Hematopoietic multipotent progenitor cell treated with erythropoietin and hydrocortisone succinate and interleukin-3 and kit ligand, for 8 days (in vitro differentiated cells): ENCODE results near the gene TMEM62.

ENCODE experiments used
- DNase-seq: peaks from one replicate; pipeline ENCODE4 v3.0.0-alpha.2; 2015

Gene TMEM62

DNA sequence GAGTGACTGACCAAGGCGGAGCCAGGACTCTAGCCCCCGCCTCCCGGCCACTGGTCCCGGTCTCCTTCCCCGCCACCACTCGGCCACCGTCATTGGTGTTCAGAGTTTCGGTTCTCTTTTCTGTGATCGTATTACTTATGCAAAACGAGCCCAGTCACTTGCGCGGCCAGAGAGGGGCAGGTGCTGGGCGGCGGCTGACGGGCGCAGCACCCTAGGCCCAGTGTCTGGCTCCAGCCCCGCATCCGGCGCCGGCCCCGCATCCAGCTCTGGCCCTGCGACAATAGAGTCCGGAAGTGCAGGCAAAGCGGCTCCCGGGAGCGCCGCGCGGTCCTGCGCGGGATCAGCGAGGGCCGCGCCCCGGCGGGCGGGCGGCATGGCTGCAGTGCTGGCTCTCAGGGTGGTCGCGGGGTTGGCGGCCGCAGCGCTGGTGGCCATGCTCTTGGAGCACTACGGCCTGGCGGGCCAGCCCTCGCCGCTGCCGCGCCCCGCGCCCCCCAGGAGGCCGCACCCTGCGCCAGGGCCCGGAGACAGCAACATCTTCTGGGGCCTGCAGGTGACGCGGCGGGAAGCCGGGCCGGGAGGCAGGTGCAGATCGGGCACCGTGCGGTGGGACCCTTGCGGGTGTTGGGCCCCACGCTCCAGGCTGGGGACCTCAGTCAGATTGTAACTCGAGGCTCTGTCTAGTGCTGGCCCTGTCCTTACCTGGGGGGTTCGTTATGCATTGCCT, at the start of gene TMEM62:
Gene TMEM62, plus strand, starts transcription at position 157 of the 727 bp plus-strand sequence. Its CDS starts 217 bp downstream, at position 374.
- DNase-seq: peak; percentile 77

DNA sequence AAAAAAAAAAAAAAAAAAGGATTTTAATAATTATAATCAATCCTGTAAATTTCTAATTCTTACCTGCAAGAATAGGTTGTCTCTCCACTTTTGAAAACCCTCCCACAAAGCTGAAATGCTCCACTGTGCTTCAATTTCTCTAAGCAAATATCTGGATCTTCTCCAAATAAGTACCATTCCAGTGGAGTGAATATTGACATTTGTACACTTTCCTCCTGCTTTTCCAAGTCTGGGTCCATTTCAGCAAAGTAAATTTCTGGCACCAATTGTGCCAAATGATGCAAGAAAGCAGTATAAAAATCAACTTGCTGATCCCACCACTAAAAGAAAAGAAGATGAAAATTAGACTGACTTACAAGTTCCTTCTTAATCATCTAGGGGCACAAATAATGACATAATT, 47.5 kb upstream of the TMEM62 start:
- no peak for DNase-seq

DNA sequence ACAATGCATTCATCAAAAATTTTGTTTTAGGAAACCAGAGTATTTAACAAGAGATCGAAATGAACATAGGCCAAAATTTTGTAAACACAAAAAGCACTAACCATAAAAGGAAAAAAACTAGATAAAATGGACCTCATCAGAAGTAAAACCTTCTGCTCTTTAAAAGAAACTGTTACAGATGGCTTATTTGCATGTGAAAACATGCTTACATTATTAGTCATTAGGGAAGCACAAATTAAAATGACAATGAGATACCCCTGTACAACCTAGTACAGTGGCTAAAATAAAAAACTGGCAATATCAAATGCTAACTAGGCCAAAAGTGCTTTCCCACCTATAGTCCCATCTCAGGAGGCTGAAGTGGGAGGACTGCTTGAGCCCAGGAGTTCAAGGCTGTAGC, 46.8 kb upstream of the TMEM62 start:
- no peak for DNase-seq

DNA sequence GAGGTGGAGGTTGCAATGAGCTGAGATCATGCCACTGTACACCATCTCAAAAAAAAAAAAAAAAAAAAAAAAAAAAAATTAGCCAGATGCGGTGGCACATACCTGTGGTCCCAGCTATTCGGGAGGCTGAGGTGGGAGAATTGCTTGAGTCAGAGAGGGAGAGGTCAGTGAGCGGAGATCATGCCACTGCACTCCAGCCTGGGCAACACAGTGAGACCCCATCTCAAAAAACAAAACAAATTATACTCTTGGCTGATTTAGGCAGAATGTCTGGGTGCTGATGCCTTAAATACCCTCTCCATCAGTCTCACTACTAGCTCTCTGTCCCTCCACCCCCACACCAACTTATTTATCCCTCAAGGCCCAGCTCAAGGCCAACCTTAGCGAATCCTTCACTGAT, 41.5 kb upstream of the TMEM62 start:
- no peak for DNase-seq

DNA sequence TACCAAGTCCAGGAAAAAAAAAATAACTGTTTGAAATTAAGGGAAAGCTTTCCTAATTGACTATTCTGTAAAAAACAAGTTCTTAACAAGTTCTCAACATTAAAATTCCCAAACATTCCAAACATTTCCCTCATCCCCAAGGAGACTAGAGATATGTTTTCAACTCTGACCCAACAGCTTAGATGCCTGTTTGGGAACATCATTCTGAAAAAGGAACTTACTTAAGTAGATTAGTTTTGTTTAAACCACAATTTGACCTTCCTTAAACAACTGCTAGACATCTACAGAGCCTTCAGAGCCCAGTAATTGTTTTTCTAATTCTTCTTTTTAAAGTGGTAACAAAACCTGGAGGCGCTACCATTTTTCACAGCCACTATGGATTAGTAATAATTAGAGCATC, 40.4 kb upstream of the TMEM62 start:
- peak; percentile 23 for DNase-seq

DNA sequence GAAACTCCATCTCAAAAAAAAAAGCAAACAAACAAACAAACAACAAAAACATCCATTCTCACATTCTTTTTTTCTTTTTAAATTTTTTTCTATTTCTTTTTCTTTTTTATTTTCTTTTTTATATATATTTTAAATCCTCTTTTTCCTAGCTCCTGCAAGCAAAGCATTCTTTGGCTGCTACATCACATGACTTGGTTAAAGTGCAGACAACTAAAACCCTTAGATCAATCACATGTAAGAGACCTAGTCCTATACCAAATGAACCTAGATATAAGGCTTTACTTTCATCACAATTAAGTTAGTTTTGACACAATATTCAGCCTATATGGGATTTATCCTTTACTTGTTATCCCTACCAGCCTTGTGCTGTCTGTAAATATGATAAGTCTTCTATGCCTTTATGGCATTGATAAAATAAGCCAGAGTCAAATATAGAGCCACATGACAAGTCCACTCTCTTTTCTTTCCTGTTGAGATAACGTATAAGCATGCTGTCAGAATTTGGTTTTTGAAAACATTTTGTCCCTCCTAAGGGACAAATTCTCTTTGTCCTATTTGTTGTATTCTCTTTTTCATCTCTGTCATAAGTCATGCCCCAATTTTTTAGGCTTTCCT, 38.9 kb upstream of the TMEM62 start:
- peak; percentile 94 for DNase-seq

DNA sequence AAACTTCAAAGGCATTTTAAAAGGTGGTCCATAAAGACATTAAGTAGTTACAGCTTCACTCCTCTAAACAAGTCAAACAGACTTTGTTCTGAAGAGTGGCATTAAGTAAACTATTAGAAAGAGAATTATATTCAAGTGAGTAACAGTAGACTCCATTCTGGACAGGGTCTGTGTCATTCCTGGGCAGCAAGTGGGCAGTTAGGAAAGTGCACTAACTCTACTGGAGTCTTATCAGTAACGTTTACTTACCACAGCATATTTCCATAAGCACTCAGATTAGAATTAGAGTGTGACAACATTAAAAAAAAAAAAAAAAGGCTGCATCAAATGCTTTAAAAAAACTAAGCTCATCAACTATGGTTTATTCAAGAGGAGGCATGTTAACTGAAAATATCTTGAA, 38.1 kb upstream of the TMEM62 start:
- peak; percentile 88 for DNase-seq

DNA sequence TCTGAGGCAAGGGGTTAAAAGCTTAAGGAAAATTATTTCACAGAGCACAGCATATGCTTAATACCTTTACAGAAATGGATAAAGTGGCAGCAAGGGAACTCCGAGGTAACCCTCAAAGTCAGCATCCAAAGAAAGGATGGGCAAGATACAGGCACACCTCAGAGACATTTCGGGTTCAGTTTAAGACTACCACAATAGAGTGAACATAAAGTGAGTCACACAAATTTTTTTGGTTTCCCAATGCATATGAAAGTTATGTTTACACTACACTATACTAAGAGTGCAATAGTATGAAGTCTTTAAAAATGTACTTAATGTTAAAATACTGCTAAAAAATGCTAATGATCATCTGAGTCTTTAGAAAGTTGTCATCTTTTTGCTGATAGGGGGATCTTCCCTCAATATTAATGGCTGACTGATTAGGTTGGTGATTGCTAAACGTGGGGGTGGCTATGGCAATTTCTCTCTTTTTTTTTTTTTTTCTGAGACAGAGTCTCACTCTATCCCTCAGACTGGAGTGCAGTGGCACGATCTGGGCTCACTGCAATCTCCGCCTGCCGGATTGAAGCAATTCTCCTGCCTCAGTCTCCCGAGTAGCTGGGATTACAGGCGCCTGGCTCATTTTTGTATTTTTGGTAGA, 37.6 kb upstream of the TMEM62 start:
- DNase-seq: no peak

DNA sequence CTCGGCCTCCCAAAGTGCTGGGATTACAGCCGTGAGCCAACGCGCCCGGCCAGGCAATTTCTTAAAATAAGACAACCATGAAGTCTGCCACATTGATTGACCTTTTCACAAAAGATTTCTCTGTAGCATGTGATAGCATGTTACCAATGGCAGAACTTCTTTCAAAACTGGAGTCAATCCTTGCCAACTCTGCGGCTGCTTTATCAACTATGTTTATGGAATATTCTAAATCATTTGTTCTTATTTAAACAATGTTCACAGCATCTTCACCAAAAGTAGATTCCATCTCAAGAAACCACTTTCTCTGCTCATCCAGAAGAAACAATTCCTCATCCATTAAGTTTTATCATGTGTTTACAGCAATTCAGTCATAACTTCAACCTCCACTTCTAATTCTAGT, 37.0 kb upstream of the TMEM62 start:
- DNase-seq: no peak

DNA sequence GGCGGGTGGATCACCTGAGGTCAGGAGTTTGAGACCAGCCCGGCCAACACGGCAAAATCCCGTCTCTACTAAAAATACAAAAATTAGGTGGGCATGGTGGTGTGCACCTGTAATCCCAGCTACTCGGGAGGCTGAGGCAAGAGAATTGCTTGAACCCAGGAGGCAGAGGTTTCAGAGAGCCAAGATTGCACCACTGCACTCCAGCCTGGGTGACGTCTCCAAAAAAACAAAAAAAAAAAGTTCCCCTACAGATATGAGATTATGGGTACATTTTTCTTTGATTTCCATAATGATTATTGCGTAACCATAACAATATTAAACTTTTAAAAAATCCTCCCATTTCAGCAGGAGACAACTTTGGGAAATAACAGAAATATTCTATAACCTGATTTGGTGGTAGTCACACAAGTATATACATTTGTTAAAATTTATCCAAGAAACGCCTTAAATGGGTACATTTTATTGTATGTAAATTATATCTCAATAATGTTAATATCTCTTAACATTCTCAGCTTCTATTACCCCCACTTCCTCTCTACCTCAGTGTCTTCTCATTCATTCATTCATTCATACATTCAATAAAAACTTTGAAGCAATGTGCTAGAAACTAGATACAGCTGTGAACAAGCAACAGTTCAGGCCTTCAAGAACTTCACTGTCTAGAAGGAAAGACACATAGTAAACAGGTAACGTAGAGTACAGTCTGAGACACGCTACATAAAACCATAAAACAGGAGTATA, 34.1 kb upstream of the TMEM62 start:
- no peak for DNase-seq

DNA sequence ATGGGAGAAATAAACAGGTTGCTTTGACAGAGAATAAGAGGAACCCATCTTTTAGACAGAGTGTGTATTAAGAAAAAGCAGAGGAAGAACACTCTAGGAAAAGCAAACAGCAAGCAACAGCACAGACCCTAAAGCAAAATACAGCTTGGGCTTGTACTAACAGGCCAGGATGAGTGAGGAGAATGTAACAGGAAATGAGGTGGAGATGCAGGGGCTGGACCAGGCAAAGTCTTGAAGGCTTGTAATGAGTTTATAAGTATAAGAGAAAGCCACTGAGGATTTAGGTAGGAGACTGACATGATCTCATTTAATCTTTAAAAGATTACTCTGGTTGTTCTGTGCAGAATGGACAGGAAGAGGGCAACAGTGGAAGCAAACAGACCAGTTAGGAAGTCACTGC, 32.4 kb upstream of the TMEM62 start:
- DNase-seq: no peak

DNA sequence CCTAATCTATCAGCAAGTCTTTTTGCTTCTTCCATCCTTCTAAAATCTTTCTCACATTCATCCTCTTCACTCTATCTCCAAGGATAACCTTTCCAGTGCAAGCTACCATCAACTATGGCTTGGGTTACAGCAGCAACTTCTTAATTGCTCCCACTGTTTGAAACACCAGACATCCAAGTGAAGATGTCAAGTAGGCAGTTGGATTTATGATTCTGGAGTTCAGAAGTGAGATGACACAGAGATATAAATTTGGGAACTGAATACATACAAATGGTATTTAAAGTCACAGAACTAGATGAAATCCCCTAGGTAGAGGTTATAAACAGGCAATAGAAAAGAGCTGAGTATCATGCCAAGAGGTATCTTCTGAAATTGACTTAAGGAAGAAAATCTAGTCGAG, 31.2 kb upstream of the TMEM62 start:
- no peak for DNase-seq

DNA sequence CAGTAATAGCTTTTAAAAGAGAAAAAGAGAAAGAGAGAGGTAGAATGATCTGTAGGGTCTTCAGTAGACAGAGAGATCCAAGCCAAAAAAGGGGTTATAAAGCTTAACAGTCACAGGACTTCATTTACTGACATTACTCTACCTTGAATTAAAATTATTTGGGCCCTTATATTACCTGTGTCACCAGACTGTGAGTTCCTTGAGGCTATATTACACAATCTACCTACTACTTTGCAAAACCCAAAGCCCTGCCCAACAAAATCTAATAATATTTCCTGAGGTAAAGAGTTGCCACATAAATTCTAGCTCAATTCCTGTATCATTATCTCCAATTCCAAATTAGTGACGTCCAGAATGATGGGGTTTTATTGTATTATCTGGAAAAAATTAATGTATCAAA, 29.5 kb upstream of the TMEM62 start:
- no peak for DNase-seq

DNA sequence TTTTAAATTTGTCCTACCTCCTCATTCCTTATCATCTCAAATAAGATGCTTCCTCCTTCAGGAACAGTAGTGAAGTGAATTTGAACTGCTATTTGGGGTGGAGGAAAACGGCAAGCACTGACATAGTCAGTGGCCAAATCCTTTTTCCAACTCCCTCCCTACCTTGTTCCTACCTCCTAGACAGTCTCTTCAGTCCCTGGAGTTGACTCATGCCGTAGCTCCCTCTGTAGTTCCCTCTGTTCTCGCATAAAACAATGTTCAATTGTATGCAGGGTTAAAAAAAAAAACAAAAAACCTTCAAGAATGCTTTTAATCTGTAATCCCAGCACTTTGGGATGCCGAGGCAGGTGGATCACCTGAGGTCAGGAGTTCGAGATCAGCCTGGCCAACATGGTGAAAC, 29.0 kb upstream of the TMEM62 start:
- peak; percentile 32 for DNase-seq

DNA sequence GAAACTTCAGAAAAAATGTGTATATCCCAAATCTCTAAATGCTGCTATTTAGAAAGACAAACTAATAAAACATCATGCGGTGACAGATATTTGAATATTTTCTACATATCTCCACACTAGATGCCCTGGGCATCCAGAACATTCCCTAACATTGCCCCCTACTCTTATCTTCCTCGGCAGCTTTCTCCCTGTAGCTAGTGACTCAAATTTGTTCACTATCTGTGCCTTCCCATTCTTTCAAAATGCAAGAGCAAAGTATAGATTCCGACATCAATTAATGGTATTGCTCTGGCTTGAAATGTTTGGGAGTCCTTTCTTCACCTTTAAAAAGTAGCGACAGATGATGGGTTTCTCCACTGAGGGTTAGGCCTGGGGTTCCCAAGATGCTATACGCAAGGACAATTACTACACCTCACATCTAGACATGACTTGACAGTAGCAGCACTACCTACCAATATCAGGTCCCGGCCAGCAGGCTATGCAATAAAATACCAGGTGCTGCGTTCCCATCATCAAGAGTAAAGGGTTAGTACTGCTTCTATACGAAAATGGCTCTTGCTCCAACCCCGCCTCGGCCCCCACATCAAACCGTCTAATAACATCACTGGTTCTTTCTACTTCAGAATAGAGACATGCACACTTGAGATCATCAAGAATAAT, 28.2 kb upstream of the TMEM62 start:
- peak; percentile 53 for DNase-seq

DNA sequence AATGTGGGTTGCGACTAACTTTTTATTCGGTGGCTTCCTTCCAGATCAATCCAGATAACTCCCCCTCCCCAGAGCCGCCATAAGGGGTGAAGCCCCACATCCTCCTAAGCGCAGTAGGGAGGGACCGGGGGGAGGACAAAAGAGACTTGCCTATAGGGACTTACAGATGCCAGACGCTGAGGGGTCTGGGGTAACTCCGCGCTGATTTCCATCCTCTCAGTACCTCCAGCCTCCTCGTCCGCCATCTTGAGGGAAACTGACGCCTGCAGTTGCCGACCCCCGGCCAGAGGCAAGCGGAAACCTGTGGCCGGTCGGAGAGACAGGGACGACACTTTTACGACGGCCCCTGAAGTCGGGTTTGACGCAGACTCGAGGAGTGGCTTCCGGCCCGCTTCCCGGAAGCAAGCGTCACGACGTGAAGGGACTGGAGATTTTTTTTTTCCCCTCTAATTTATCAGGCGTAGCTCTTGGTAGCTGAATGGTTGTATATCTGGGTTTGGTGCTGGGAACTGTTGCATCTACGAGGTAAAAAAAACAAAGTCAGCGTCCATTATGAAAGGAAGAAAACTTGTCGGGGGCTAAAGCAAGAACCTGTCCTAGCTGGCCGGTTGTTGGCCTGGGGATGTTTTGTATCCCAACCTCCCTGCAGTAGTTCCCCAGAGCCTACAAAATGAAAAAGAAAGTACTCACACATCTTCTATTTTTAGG, 27.5 kb upstream of the TMEM62 start, which contains the start of gene UBR1:
Gene UBR1, minus strand, starts transcription at position 261 of the 708 bp plus-strand sequence. Its CDS starts 16 bp downstream, at position 245.
- peak; percentile 95 for DNase-seq

DNA sequence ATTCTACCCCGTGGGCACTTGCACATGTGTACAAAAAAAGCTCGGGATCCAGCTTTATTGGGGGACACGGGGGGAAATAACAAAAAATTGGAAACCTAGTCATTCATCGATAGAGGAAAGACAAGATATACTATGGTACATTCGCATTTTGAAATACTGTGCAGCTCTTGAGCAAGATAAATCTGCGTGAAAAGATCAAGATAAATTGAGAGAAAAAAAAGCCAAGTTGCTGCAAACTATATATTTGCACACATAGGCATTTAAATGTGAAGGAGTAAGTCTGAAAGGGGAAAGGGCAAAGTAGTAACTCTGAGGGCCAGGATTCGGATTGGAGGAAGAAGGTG, 26.9 kb upstream of the TMEM62 start:
- DNase-seq: no peak

DNA sequence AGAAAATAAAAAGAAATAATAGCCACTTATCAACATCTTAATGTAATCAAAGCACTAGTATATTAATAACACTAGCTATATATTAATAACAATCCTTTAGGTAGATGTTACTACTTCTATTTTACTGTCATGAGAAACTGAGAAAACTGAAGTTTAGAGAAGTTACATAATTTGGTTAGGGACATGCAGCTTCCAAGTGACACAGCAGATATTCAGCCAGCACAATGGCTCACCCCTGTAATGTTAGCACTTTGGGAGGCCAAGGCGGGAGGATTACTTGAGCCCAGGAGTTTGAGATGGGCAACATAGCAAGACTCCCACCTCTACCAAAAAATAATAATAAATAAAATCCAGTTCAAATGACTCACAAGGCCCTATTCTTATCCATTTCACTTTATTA, 25.6 kb upstream of the TMEM62 start:
- no peak for DNase-seq

DNA sequence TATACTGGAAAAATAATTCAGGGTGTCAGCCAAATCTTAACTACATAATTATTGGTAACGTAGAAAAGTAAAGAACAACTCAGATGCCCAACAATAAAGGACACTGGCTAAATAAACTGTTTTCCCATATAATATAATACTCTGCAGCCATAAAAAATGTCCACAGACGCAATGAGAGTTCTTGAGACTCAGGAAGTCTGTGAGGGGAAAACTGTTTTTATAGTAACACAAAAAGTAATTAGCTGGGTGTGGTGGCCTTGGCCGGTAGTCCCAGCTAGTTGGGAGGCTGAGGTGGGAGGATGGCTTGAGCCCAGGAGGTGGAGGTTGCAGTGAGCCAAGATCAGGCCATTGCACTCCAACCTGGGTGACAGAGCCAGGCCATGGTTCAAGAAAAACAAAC, 22.0 kb upstream of the TMEM62 start:
- no peak for DNase-seq

DNA sequence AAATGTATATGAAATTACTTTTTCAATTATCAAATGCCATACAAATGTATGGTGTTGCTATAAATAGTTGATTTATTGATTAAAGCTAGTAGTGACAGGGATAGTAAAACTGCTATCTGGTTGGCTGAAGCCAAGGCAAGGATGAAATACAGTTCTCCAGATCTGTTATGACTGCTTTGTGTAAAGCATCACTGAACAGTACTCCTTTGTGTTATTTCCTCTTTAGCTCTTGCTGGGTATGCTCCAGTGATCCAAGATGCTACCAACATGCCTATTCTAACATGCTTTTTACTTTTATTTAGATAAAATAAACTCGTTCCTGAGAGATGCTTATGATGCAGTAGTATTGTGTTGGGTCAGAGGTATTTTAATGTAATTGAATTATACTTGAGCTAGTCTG, 15.1 kb upstream of the TMEM62 start:
- DNase-seq: no peak

DNA sequence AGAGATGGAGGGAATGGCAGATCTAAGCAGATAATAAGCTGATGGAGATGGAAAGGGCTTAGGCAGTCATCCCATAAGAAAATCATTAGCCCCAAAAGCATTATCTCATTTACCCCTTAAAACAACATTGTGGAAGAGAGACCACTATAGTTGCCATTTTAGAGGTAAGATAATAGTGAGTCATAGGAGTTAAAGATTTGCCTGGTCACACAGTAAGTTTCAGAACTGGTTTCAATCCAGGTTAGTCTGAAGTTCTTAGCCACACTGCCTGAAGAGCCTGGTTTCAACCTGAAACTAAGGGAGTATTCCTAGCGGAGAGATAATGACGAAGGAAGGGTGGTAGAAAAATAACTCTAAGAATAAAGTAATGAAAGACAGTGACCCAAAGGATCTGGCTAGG, 14.6 kb upstream of the TMEM62 start:
- no peak for DNase-seq

DNA sequence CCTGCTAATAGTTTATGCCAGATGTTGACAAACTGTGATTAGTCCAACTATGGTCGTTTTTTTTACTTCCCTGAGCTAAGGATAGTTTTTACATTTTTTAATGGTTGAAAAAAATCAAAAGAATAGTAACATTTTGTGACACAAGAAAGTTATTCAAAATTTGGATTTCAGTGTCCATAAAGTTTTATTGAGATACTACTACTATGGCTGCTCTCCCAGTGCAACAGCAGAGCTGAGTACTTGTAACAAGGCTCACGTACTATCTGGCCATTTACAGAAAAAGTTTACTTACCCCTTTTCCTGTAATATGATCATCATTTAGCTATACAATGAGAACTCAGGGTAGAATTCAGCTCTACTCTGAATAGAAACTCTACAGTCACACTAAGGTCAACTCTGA, 11.5 kb upstream of the TMEM62 start:
- no peak for DNase-seq
